Aorta (tissue), 5 donors: ENCODE results near the gene ITIH3. TPM values are rescaled to one million over a fixed set of nuclear protein-coding genes. Genes with fewer than 3 reads are reported as not detected.

Experiments used
- ATAC-seq: fragments of 200-7000 bp; cut with Tn5 transposase; one replicate; pipeline ENCODE4 v1.9.1; 2022; ENCODE audit warnings: moderate library complexity; ENCODE audit not compliant: low FRiP score
- DNase-seq, 2 donors: peaks; one replicate each; pipeline ENCODE4 v3.0.0-alpha.2; 2020
- H3K27ac ChIP-seq, 2 donors: one replicate each; pipeline ENCODE4 v1.5.1; 2013; ENCODE audit warnings: low read length in 2 of 2, mild to moderate bottlenecking in 2 of 2, moderate library complexity in 2 of 2, control low read depth in 1 of 2, inconsistent platforms in 1 of 2, low read depth in 1 of 2
- H3K27me3 ChIP-seq, 2 donors: one replicate each; pipeline ENCODE4 v1.6.1; 2013; ENCODE audit warnings: control low read depth in 1 of 2, low read length in 1 of 2, mild to moderate bottlenecking in 1 of 2, moderate library complexity in 1 of 2; ENCODE audit not compliant: insufficient read depth in 2 of 2, control insufficient read depth in 1 of 2
- H3K36me3 ChIP-seq, 2 donors: one replicate each; pipeline ENCODE4 v1.6.1; 2013; ENCODE audit warnings: control low read depth in 1 of 2, low read length in 1 of 2, mild to moderate bottlenecking in 1 of 2; ENCODE audit not compliant: insufficient read depth in 2 of 2, control insufficient read depth in 1 of 2
- H3K4me1 ChIP-seq, 2 donors: one replicate each; pipeline ENCODE4 v1.6.1; 2013; ENCODE audit warnings: low read length in 2 of 2, control low read depth in 1 of 2, mild to moderate bottlenecking in 1 of 2, moderate library complexity in 1 of 2; ENCODE audit not compliant: insufficient read depth in 2 of 2, control insufficient read depth in 1 of 2
- H3K4me3 ChIP-seq, 2 donors: one replicate each; pipeline ENCODE4 v1.5.1; 2013; ENCODE audit warnings: low read length in 2 of 2, control low read depth in 1 of 2, mild to moderate bottlenecking in 1 of 2
- H3K9me3 ChIP-seq: one replicate; pipeline ENCODE4 v1.6.1; 2013; ENCODE audit warnings: mild to moderate bottlenecking, low read length; ENCODE audit not compliant: control insufficient read depth
- WGBS, 2 donors: extraction: QIAGEN DNeasy Blood & Tissue Kit; methylation state at CpG; one replicate each; pipeline ENCODE4 v1.1.7; 2013; 5-methylcytosine and 5-hydroxymethylcytosine counted together
- intact Hi-C, 2 donors: fragments of 100-400 bp; cut with DNase I; formaldehyde crosslinking; loops; one replicate each; pipeline versions ENCODE4 v1.14.2 to v1.15.0; 2022
- polyA plus RNA-seq, 2 donors: library from polyadenylated mRNA; stranded (reverse); fragments of 200-250 nt; gene quantifications; one replicate each; pipeline ENCODE4 v1.2.3, GENCODE V29; 2013
- total RNA-seq, 2 donors: library from RNA; stranded (reverse); fragmentation: NEBNext Ultra II Directional; extraction: Animal tissue kit (Norgen Biotek cat#: 25700); gene quantifications; one replicate each; pipeline ENCODE4 v1.2.1, GENCODE V29; 2021
- donor health status: healthy with polysubstance abuse.
- donor health status: Bipolar disorder and iron deficiency.
- donor health status: DM: no; HTN: no; CAD: no.
- donor health status: DM: no; HTN: no; CAD: no.
- donor health status: DM: yes; HTN: yes; CAD: no.

The ITIH3 gene
- total and polyA plus RNA-seq, 4 donors = 2.4 to 75.1 (median 6.2) TPM

DNA sequence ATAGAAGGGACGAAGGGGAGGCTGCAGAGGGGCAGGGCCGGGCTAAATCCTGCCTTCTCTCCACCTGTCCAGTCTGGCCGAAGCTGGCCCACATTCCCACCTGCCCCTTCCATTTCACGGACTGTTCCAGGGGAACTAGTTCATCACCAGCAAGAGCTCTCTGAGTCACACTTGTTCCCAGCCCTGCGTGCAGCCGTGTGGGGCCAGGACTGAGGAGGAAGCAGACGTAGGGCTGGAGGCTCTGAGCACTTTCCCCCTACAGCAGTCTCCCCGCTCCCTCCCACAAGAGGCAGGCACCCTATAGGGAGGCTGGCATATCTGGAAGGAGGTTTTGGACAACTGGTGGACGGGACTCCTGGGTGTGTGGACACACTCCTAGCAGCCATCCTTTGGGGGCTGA, 32.8 kb downstream of the ITIH3 start:
- no peak overlapping the region for H3K27ac ChIP-seq
- DNase-seq = no peak
- ATAC-seq = no peak
- intact Hi-C loops = no loop called here
- no peak overlapping the region for H3K4me3 ChIP-seq
- 63 to 64% methylated on average over 9 of the region's 9 CpGs for WGBS, 2 donors
- no peaks in the 10 kb centered on the region for H3K9me3 ChIP-seq
- no peaks in the 10 kb centered on the region for H3K27me3 ChIP-seq
- H3K36me3 ChIP-seq = peaks cover 0 to 2% of the 10 kb centered on the region in 2 donors
- H3K4me1 ChIP-seq = peaks cover 2 to 6% of the 10 kb centered on the region in 2 donors

DNA sequence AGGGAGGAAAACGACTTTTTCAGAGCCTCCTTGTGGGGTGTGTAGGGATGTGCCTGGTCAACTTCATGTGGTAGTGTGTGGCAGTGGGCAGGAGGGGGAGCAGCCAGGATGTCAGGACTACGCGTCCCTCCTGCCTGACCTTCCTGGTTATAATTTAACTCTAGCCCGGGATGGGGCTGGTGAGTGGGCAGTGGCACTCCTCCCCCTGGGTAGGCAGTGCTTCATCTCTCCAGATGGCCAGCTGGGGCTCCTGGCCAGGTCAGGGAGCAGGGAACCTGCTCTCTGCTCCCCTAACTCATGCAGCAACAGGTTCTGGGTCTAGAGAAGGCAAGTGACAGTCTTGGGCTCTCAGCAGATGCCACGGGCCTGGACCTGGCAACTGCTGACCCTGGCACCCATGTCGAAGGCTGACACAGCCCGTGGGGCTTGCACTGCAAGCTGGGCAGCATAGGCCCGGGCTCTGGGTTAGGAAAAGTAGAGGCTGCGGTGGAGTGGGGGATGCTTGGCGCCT, 33.3 kb downstream of the ITIH3 start:
- H3K27ac ChIP-seq = no peak overlapping the region
- intact Hi-C loops = no loop called here
- no peak for ATAC-seq
- 47 to 52% methylated on average over 10 of the region's 10 CpGs for WGBS, 2 donors
- no peaks in the 10 kb centered on the region for H3K27me3 ChIP-seq
- no peaks in the 10 kb centered on the region for H3K9me3 ChIP-seq
- H3K4me1 ChIP-seq = peaks cover 2 to 6% of the 10 kb centered on the region in 2 donors
- no peak for DNase-seq
- H3K36me3 ChIP-seq = peaks cover 0 to 2% of the 10 kb centered on the region in 2 donors
- no peak overlapping the region for H3K4me3 ChIP-seq

DNA sequence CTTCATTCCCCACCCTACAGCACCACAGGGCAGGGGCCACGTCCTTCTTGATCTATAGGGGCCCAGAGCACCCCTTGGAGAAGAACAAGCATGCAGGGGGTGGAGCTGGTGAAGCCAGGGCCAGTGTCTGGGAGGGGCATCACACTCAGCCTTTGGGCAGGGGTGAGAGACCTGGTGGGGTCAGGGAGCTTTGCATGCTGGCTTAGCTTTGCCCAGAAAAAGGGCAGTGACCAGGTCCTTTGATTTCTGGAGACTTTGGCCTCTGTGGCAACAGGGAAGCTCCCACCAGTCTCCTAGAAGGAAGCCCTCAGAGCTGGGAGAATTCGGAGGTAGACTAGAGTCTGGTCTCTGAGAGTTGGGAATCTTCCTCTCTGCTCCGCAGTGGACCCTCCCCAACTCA, 34.9 kb downstream of the ITIH3 start:
- intact Hi-C loops = no loop called here
- no peaks in the 10 kb centered on the region for H3K9me3 ChIP-seq
- H3K4me3 ChIP-seq = no peak overlapping the region
- no peak overlapping the region for H3K27ac ChIP-seq
- WGBS, 2 donors = 89 to 93% methylated on average over 3 of the region's 3 CpGs
- no peaks in the 10 kb centered on the region for H3K27me3 ChIP-seq
- peaks cover 2 to 6% of the 10 kb centered on the region in 2 donors for H3K4me1 ChIP-seq
- DNase-seq = no peak
- no peak for ATAC-seq
- peaks cover 0 to 2% of the 10 kb centered on the region in 2 donors for H3K36me3 ChIP-seq

DNA sequence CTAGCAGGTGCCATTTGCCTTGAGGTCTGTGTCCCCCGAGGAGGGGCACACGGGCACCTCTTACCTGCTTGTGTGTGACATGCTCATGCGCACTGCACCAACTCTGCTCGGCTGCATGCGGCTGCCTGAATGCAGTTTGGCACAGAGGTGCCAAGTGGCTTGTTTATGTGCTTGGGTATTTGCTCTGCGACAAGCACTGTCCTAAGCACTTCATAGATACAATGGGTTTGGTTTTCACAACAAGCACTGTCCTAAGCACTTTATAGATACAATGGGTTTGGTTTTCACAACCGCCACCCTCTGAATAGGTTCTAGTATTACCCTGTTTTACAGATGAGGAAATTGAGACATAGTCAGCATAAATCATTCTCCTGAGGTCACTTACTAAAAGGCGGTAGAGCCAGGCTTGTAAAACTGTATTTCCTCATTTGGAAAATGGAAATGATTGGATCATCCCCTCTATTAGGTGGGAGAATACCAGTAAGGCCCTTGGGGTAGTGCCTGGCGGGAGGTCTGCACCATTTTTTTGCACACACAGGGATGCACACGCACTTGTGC, 35.4 kb downstream of the ITIH3 start:
- peaks cover 2 to 6% of the 10 kb centered on the region in 2 donors for H3K4me1 ChIP-seq
- peak overlapping the region in 1 of 2 donors; percentile 24 for H3K4me3 ChIP-seq
- peak overlapping the region; percentile 14 to 51 for H3K27ac ChIP-seq
- no peak for ATAC-seq
- DNase-seq = no peak
- intact Hi-C loops = loop anchor here (5.0 kb wide), 2 partner anchors 62 to 63 kb away; no protein-coding TSS in a partner anchor
- H3K36me3 ChIP-seq = peaks cover 0 to 2% of the 10 kb centered on the region in 2 donors
- 73 to 80% methylated on average over 10 of the region's 10 CpGs for WGBS, 2 donors
- no peaks in the 10 kb centered on the region for H3K9me3 ChIP-seq
- H3K27me3 ChIP-seq = no peaks in the 10 kb centered on the region

DNA sequence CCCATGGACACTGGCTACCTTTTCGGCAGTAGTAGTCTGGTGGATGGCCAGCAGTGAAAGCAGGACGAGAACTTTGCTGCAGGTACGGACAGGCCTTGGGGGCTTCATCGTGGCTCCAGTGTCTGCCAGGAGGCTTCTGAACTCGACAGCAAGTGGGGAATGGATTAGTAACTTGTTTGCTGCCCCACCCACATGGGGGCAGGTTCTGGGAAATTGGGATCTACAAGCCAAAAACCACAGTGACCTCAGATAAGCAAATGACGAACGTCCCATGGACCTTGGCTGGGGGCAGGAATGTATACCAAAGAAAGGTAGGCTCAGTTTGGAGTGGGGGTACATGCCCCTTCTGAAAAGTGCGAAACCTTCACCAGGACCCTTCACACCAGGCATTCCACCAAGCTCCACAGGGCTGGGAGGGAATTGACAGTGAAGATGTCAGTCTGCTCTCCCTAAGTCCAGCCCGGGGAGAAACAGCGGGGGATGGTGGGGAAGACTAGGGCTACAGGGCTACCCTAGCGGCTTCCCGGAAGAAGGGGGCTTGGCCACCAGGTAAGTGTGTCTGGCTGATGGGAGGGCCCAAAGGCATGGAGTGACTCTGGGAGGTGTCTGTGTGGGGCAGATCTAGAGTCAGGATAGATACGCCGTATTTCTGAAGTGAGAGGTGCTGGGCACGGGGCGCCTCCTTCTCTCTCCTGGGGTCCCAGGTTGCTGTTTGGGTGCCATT, 36.1 kb downstream of the ITIH3 start, which contains the start of gene ITIH4:
ITIH4 (minus strand) TSS at position 138 of the 724 bp plus-strand sequence; CDS start at position 108, 30 bp downstream.
- no peaks in the 10 kb centered on the region for H3K27me3 ChIP-seq
- H3K4me3 ChIP-seq = peak within 1 kb of the TSS in 1 of 2 donors; percentile 24
- no peak for DNase-seq
- peak within 1 kb of the TSS; percentile 73 to 91 for H3K27ac ChIP-seq
- intact Hi-C loops = loop anchor here (5.0 kb wide), 2 partner anchors 62 to 63 kb away; no protein-coding TSS in a partner anchor
- no peak for ATAC-seq
- peaks cover 4 to 6% of the 10 kb centered on the region in 2 donors for H3K4me1 ChIP-seq
- peaks cover 0 to under 1% of the 10 kb centered on the region in 2 donors for H3K36me3 ChIP-seq
- H3K9me3 ChIP-seq = no peaks in the 10 kb centered on the region
- 53 to 56% methylated on average over 16 of the region's 16 CpGs for whole genome bisulfite sequencing, 2 donors

DNA sequence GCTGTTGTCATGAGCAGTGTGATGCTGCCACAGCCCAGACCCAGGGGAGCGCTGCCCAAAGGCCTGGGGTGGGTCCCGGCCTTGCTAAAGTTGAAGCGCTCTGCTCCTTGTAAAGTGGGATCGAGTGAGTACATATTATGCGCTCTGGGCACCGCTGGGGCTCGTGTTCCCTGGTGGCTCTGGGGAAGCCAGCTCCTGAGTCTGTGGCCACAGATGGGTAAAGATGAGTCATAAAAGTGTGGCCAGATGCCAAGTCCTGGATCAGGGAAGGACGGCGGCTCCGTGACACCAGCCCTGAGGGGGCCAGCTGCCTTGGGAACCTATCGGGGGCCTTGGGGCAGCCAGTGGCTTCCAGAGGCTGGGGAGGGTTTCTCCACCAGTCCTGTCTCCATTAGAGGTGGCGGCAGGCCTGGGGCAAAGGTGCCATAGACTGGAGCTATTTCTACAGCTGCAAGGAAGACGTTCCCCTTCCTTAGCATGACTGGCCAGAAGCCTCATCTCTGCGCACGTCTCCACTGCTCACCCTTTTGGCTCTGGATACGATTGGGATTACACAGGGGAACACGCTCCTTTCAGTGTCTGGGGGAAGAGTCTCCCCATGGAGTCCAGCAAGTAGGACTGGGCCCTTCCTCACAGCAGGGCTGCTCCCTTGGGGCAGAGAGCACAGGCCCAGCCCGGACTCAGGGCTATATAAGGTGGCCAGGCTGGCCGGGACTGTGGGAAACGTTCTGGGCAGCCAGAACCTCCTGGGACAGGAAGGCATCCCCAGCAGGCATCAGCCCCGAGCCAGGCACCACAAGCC, 37.1 kb downstream of the ITIH3 start:
- peak; percentile 79 for ATAC-seq
- Histone ChIP-seq H3K27me3 (no peaks in the 10 kb centered on the region), H3K4me3 (no peak overlapping the region), H3K36me3 (no peaks in the 10 kb centered on the region), H3K27ac (peak overlapping the region; percentile 77 to 91), H3K9me3 (no peaks in the 10 kb centered on the region), H3K4me1 (peaks cover 4 to 6% of the 10 kb centered on the region in 2 donors)
- DNase-seq = peak; percentile 86 to 91
- intact Hi-C loops = loop anchor here (5.0 kb wide), 2 partner anchors 61 to 64 kb away; no protein-coding TSS in a partner anchor
- WGBS, 2 donors = 7 to 13% methylated on average over 21 of the region's 21 CpGs

DNA sequence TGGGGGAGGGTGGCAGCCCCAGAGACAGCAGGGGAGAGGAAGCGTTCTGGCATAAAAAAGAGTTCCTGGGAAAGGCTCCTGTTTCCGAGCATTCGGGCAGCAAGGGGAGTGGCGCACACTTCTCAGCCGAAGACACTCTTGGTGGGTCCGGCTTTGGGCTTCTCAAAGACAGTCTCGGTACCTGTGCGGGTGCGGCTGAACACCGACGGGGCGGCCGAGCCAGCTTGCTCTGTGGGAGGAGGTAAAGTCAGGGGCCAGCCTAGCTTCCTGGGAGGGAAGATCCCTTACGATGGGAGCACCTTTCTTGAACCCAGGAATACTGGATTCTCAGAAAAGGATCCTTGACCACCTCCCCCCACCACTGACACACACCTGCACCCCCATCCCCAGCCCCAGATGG, 38.6 kb downstream of the ITIH3 start:
- Histone ChIP-seq H3K9me3 (no peaks in the 10 kb centered on the region), H3K36me3 (no peaks in the 10 kb centered on the region), H3K27ac (no peak overlapping the region), H3K27me3 (no peaks in the 10 kb centered on the region), H3K4me1 (peaks cover 4 to 6% of the 10 kb centered on the region in 2 donors), H3K4me3 (no peak overlapping the region)
- no peak for ATAC-seq
- no peak for DNase-seq
- 94% methylated on average over 14 of the region's 14 CpGs for WGBS, 2 donors
- intact Hi-C loops = loop anchor here (5.0 kb wide), 2 partner anchors 59 to 66 kb away; no protein-coding TSS in a partner anchor

DNA sequence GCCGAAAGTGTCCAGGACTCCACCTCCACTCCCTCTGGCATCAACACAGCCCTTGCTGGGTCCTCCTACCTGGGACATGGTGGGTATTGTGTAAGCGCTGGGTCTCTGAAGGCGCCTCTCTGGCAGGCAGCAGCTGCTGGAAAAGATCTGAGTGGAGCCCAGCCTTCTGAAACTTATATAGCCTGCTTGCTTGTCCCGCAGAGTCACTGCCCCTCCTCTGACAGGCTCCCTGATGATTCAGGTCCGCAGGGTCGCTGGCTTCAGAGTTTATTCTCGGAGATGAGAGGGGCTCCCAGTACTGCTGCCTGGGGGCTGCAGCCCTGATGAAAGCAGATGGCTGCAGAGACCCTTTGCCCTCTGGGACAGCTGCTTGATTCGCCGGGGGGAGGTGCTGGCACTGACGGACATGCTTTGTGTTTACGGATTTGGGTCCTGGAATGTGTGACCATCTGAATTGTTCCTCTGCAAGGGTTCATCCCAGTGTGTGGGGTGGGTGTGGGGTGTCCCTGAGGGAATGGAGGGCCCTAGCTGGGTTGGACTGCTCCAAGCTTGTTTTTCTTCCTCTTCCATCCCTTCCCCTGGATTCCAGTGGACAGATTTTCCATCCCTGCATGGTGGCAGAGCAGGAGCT, 40.4 kb downstream of the ITIH3 start, which contains the start of gene MUSTN1:
MUSTN1 (minus strand) TSS at position 149 of the 631 bp plus-strand sequence; CDS start at position 78, 71 bp downstream.
- H3K27ac ChIP-seq = peak within 1 kb of the TSS; percentile 25 to 29
- H3K4me1 ChIP-seq = peaks cover 4 to 6% of the 10 kb centered on the region in 2 donors
- 3 to 20% methylated on average over 11 of the region's 11 CpGs for WGBS, 2 donors
- H3K9me3 ChIP-seq = no peaks in the 10 kb centered on the region
- H3K27me3 ChIP-seq = no peaks in the 10 kb centered on the region
- H3K36me3 ChIP-seq = peaks cover 0 to 1% of the 10 kb centered on the region in 2 donors
- DNase-seq = peak; percentile 65 to 84
- intact Hi-C loops = loop anchor here (5.0 kb wide), 2 partner anchors 57 to 68 kb away; no protein-coding TSS in a partner anchor
- no peak within 1 kb of the TSS for H3K4me3 ChIP-seq
- ATAC-seq = peak; percentile 60
